GM10248 (cell line): ENCODE data around the gene ADK.

Experiments
- CTCF ChIA-PET: fragments of 300-600 bp; sonication (Branson Sonifier 250); formaldehyde crosslinking; extraction: SDS; loops from one replicate; lab custom pipeline; 2021; ENCODE audit warnings: antibody characterized with exemption; lab: Yijun Ruan, JAX
- POLR2A ChIA-PET: fragments of 350-650 bp; sonication (Branson Sonifier 250); formaldehyde crosslinking; extraction: SDS; loops from one replicate; lab custom pipeline; 2020; ENCODE audit warnings: antibody characterized with exemption; lab: Yijun Ruan, JAX
- DNase-seq: peaks from one replicate; pipeline ENCODE4 v3.0.0; 2012; ENCODE audit errors: extremely low spot score
- TF ChIP-seq, protein P1 (sequence below): IDR thresholded peaks from 2 replicates; pipeline ENCODE4 v1.5.1; 2012; ENCODE audit warnings: mild to moderate bottlenecking, low read depth; ENCODE audit errors: extremely low read depth, missing control alignments, control extremely low read depth

ADK gene

GRCh38 chr10:74677951-74678350 lies 526.9 kb downstream of the ADK start:
- TF ChIP-seq, protein P1, sequence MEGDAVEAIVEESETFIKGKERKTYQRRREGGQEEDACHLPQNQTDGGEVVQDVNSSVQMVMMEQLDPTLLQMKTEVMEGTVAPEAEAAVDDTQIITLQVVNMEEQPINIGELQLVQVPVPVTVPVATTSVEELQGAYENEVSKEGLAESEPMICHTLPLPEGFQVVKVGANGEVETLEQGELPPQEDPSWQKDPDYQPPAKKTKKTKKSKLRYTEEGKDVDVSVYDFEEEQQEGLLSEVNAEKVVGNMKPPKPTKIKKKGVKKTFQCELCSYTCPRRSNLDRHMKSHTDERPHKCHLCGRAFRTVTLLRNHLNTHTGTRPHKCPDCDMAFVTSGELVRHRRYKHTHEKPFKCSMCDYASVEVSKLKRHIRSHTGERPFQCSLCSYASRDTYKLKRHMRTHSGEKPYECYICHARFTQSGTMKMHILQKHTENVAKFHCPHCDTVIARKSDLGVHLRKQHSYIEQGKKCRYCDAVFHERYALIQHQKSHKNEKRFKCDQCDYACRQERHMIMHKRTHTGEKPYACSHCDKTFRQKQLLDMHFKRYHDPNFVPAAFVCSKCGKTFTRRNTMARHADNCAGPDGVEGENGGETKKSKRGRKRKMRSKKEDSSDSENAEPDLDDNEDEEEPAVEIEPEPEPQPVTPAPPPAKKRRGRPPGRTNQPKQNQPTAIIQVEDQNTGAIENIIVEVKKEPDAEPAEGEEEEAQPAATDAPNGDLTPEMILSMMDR = no peak
- POLR2A ChIA-PET = interaction anchor here (1.4 kb wide), 1 partner anchor 148 kb away, joined by 6 read pairs; no protein-coding TSS in a partner anchor
- peak; percentile 66 for DNase-seq
- CTCF ChIA-PET = interaction anchor here (1.0 to 3.0 kb wide), 6 partner anchors 9 to 179 kb away, joined by 3 to 17 read pairs (median 3); no protein-coding TSS in a partner anchor

DNA sequence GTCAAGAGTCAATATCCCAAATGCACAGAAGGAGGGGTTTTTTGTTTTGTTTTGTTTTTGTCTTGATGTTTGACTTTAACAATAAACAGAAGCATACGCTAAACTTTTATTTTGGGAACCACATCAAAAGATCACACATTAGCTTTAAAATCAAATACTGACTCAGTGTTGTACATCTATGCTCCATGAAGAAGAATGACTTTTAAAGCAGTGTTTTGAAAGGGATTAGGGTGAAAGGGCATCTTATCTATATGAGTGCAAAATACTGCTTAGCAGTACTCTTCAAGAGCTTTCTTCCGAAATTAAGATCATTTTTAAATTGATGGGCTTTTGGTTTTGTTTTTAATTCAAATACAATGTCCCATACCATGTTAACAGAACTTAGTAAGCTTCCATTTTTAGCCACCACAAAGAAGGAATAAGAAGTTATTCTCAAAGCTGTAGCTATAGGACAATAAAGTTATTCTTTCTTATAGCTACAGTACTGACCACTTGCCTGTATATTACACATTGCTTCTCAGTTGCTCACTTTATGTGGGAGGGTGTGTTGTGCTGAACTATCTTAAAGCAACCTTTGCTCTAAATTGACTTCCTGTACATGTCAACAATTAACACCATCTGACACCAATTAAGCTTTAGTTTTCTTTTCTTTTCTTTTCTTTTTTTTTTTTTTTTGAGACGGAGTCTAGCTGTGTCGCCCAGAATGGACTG lies 531.1 kb downstream of the ADK start:
- CTCF ChIA-PET = interaction anchor here (0.8 to 1.8 kb wide), 7 partner anchors 8 to 418 kb away, joined by 3 to 6 read pairs (median 3); partner anchors contain the start of gene KAT6B
- POLR2A ChIA-PET = no interaction called here
- DNase-seq = no peak

DNA sequence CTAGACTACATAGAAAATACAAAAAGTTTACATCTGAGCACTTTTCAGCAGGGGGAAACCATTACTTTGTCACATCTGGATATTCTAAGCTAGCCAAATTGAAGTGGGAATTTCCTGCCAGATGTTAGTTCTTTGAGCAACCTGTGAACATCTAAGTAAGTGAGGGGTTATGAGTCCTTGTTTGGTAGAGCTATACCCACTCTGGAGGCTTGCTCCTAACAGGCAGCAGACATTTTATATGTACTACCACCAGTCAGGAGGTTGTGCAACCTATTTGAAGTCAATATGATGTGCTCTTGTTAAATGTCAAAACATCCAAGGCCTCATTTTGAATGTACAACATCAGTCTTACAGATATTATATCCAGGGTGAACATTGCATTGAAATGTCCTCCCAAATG lies 532.0 kb downstream of the ADK start:
- DNase-seq = no peak

More for the DNA sequence above, 531.1 kb downstream of the ADK start:
- TF ChIP-seq, protein P1 = no peak

GRCh38 chr10:74683621-74684364 lies 532.8 kb downstream of the ADK start:
- ChIA-PET CTCF (interaction anchor here (1.0 to 2.3 kb wide), 6 partner anchors 10 to 336 kb away, joined by 3 to 9 read pairs (median 4); no protein-coding TSS in a partner anchor), POLR2A (no interaction called here)
- DNase-seq = no peak
- TF ChIP-seq, protein P1 = no peak

More for the DNA sequence above, 532.0 kb downstream of the ADK start:
- TF ChIP-seq, protein P1 = no peak
- CTCF ChIA-PET = interaction anchor here (1.4 to 2.0 kb wide), 3 partner anchors 9 to 337 kb away, joined by 3 to 6 read pairs (median 5); no protein-coding TSS in a partner anchor
- POLR2A ChIA-PET = no interaction called here

- DNase-seq = no peak
- POLR2A ChIA-PET = no interaction called here
- TF ChIP-seq, protein P1 = no peak
- CTCF ChIA-PET = interaction anchor here (1.0 to 2.3 kb wide), 5 partner anchors 10 to 336 kb away, joined by 3 to 9 read pairs (median 3); no protein-coding TSS in a partner anchor
Observed at GRCh38 chr10:74684462-74684861, 533.4 kb downstream of the ADK start.

DNA sequence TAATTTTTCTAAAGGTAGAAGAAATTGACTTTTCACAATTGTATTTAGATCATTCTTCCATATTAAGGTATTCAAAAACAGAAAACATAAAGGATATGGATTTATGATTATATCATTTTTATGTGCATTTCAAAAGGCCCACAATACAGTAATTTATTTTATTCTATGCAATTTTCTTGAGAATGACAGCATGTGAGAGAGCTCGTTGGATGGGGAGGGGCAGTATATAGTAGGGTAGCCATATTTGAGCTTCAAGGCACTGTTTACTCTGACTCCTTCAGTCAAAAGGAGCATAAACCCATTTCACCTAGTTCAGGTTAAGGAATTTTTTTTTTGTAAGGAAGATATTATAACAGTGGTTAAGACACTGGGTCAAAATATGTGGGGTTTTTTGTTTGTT lies 534.5 kb downstream of the ADK start:
- ChIA-PET POLR2A (no interaction called here), CTCF (interaction anchor here (1.2 to 2.3 kb wide), 3 partner anchors 9 to 53 kb away, joined by 3 to 9 read pairs (median 3); no protein-coding TSS in a partner anchor)
- TF ChIP-seq, protein P1 = no peak
- no peak for DNase-seq
